Mesothelial cell of epicardium (in vitro differentiated cells): ENCODE measurements around the gene PDZRN3. TPM values are rescaled to one million over a fixed set of nuclear protein-coding genes. Genes with fewer than 3 reads are reported as not detected.

Experiments used
- DNase-seq, 2 experiments: peaks; one replicate each; pipeline ENCODE4 v3.0.0; 2021; ENCODE audit warnings: low spot score in 2 of 2; ENCODE audit not compliant: unreplicated experiment in 2 of 2
- H3K27ac Mint-ChIP-seq: 2 replicates; pipeline ENCODE4 v1.8.0; 2021; ENCODE audit warnings: mixed read lengths
- H3K27me3 Mint-ChIP-seq: 2 replicates; pipeline ENCODE4 v1.8.0; 2021; ENCODE audit warnings: low read depth, mixed read lengths
- H3K36me3 Mint-ChIP-seq: 2 replicates; pipeline ENCODE4 v1.8.0; 2021; ENCODE audit warnings: mixed read lengths
- H3K4me1 Mint-ChIP-seq: 2 replicates; pipeline ENCODE4 v1.8.0; 2021; ENCODE audit warnings: mixed read lengths
- H3K4me3 Mint-ChIP-seq: 2 replicates; pipeline ENCODE4 v1.8.0; 2021; ENCODE audit warnings: mild to moderate bottlenecking, moderate library complexity, mixed read lengths
- H3K9me3 Mint-ChIP-seq: 2 replicates; pipeline ENCODE4 v1.8.0; 2021; ENCODE audit warnings: mixed read lengths
- total RNA-seq: library from RNA; stranded (reverse); gene quantifications from 3 replicates; pipeline ENCODE4 v1.2.1, GENCODE V29; 2021
- TF ChIP-seq, protein P1 (sequence below): fragments of 200-600 bp; sonication (generic); IDR thresholded peaks from one replicate; pipeline ENCODE4 v1.5.0; 2021; ENCODE audit warnings: antibody characterized with exemption; ENCODE audit not compliant: unreplicated experiment

PDZRN3 gene
- total RNA-seq, 1 donor from 2014 or later: 48.4 TPM

DNA sequence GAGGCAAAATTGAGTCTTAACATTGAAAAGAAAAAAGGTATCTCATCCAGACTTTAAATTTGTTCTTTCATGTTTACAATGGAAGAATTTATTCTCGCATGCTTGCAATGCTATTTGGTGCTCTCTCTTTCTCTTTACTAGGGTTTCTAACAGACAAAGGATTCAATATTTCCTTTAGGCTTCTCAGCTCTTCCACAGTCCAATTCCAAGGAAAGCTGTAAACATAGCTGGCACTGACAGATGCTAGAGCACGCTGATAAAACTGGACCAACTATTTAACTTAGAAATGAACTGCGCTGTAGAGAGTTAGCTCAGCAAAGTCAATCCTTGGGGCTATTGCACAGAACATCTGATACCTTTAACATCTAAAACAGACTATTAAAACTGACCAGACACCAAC, 81.3 kb downstream of the PDZRN3 start:
- no peak overlapping the region for H3K4me3 Mint-ChIP-seq
- H3K9me3 Mint-ChIP-seq: peaks cover 3% of the 10 kb centered on the region
- H3K27me3 Mint-ChIP-seq: no peaks in the 10 kb centered on the region

DNA sequence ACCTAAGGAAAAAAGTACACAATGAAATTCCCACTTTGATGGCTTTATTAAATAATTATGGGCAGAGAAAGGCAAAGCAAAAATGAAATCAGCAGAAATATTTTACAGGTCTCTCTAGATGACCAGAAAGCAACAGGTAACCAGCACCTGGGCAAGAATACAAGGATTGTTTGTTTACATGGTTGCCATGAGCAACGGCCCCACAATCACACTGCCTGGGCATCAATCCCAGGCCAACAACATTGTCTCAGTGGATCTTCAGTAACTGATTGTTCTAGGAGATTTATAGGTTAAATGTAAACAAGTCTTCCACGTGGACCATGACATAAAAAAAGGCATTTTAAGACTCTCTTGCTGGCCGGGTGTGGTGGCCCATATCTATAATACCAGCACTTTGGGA, 82.6 kb downstream of the PDZRN3 start:
- no peak overlapping the region for H3K4me3 Mint-ChIP-seq
- TF ChIP-seq, protein P1, sequence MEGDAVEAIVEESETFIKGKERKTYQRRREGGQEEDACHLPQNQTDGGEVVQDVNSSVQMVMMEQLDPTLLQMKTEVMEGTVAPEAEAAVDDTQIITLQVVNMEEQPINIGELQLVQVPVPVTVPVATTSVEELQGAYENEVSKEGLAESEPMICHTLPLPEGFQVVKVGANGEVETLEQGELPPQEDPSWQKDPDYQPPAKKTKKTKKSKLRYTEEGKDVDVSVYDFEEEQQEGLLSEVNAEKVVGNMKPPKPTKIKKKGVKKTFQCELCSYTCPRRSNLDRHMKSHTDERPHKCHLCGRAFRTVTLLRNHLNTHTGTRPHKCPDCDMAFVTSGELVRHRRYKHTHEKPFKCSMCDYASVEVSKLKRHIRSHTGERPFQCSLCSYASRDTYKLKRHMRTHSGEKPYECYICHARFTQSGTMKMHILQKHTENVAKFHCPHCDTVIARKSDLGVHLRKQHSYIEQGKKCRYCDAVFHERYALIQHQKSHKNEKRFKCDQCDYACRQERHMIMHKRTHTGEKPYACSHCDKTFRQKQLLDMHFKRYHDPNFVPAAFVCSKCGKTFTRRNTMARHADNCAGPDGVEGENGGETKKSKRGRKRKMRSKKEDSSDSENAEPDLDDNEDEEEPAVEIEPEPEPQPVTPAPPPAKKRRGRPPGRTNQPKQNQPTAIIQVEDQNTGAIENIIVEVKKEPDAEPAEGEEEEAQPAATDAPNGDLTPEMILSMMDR: no peak

More for the DNA sequence above, 81.3 kb downstream of the PDZRN3 start:
- Mint-ChIP-seq H3K4me1 (peaks cover 45% of the 10 kb centered on the region), H3K36me3 (no peaks in the 10 kb centered on the region), H3K27ac (no peak overlapping the region)
- TF ChIP-seq, protein P1: no peak
- DNase-seq: no peak

DNA sequence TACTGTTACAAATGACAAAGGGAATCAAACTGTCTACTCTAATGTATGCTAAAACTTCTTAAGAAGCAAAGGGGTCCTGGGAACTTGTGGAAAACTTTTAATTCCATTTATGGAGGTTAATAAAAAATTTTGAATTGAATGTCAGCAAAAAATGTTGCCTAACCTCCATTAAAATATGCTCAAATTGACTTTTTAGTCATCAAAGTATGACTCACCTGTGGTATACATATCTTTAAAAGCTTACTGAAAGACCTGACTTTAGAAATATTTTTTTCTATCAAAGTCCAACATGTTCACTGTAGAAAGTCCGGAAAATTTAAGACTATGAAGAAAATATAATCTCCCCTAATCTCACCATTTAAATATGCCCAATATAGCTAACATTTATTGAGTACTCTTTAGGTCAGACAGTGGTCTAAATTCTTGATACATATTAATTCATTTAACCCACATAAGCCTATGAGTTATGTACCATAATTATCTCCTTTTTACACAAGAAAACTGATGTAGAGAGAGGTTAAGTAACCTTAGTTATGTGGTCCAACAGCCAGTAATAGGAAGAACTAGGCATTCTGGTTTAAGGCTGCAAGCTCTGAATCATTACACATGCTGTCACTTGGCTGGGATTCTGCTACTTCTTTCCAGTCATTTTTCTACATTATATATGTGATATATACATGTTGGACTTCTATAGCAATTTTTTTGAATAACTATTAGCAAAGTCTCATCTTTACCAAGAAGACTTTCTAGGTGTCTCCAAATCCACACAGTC, 83.6 kb downstream of the PDZRN3 start:
- H3K9me3 Mint-ChIP-seq: peaks cover 3% of the 10 kb centered on the region
- no peak overlapping the region for H3K4me3 Mint-ChIP-seq
- no peak for DNase-seq
- peak overlapping the region; percentile 30 for H3K27ac Mint-ChIP-seq
- no peaks in the 10 kb centered on the region for H3K36me3 Mint-ChIP-seq
- TF ChIP-seq, protein P1: no peak
- peaks cover 28% of the 10 kb centered on the region for H3K4me1 Mint-ChIP-seq
- H3K27me3 Mint-ChIP-seq: no peaks in the 10 kb centered on the region

More for the DNA sequence above, 82.6 kb downstream of the PDZRN3 start:
- no peak for DNase-seq
- no peaks in the 10 kb centered on the region for H3K36me3 Mint-ChIP-seq
- H3K27me3 Mint-ChIP-seq: no peaks in the 10 kb centered on the region
- H3K4me1 Mint-ChIP-seq: peaks cover 38% of the 10 kb centered on the region
- H3K27ac Mint-ChIP-seq: no peak overlapping the region
- peaks cover 3% of the 10 kb centered on the region for H3K9me3 Mint-ChIP-seq

DNA sequence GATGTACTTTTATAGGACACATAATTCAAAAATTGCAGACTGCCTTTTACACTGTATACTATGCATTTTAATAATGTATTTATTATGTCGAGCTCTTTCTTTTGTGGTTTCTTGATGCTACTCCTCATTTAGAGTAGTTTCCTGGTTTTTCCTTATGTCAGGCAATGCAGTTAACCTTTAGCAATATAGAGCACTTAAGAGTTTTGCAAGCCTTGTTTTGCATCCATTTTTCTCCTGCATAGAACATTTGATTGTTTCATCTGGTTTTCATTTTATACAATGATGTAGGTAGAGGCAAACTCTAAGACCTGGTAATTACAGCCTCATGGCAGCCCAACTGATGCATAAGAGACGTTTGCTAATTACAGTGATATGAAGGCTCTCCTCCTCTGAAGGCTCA, 86.3 kb downstream of the PDZRN3 start:
- H3K36me3 Mint-ChIP-seq: no peaks in the 10 kb centered on the region
- DNase-seq: no peak
- H3K4me1 Mint-ChIP-seq: peaks cover 25% of the 10 kb centered on the region
- H3K27me3 Mint-ChIP-seq: no peaks in the 10 kb centered on the region
- TF ChIP-seq, protein P1: no peak
- H3K4me3 Mint-ChIP-seq: no peak overlapping the region
- H3K9me3 Mint-ChIP-seq: peaks cover 3% of the 10 kb centered on the region
- no peak overlapping the region for H3K27ac Mint-ChIP-seq

DNA sequence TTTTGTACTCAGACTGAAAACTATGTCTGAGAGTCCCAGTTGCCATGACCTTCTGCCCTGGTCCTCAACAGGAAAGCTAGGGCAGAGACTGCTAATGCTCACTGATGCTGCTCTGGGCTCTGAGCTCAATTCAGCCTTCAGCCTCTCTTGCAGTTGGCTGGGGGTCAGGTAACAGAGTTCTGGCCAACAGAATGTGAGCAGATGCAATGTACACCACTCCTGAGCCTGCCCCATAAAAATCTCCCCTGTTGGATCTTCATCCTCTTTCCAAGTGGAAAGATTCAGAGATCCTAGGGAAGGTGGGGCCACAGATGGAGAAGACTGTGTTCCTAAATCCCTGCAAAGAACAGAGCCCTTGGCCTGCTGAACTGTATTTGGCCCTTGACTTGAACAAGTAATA, 87.8 kb downstream of the PDZRN3 start:
- no peak for DNase-seq
- TF ChIP-seq, protein P1: no peak
- H3K9me3 Mint-ChIP-seq: peaks cover 7% of the 10 kb centered on the region
- H3K4me3 Mint-ChIP-seq: no peak overlapping the region
- no peaks in the 10 kb centered on the region for H3K36me3 Mint-ChIP-seq
- peaks cover 25% of the 10 kb centered on the region for H3K4me1 Mint-ChIP-seq
- H3K27me3 Mint-ChIP-seq: no peaks in the 10 kb centered on the region
- H3K27ac Mint-ChIP-seq: no peak overlapping the region
